Caki2 (cell line): ENCODE data around the gene RAD51AP2. TPM values are rescaled to one million over a fixed set of nuclear protein-coding genes. Genes with fewer than 3 reads are reported as not detected.
A peak's percentile ranks its signal among the peaks of the same experiment; 100 is the strongest.
"Not testable (repeated sequence)": the region's sequence is repeated elsewhere in the genome, so short reads cannot be mapped to it uniquely, and the experiment has no call there.

Experiments
- DNase-seq: peaks from one replicate; pipeline ENCODE4 v3.0.0-alpha.2; 2015; ENCODE audit warnings: low read depth
- in situ Hi-C: cut with HindIII; loops from 2 replicates; pipeline ENCODE4 v1.10.0; 2016; ENCODE audit warnings: low sequenced_read_pairs, low pct_unique_long_range_greater_than_20kb, mixed read lengths
- total RNA-seq: library from RNA; depleted of rRNA; stranded (reverse); fragments of >200 nt; shearing (Covaris generic); gene quantifications from 2 replicates; pipeline ENCODE4 v1.2.3, GENCODE V29; 2014; ENCODE audit warnings: low replicate concordance; rRNA removed

RAD51AP2 gene
- not detected in 2 replicates for total RNA-seq

- in situ Hi-C loops: no loop called here
- peak; percentile 85 for DNase-seq
Measured at GRCh38 chr2:17518212-17519154, at the start of gene RAD51AP2. TSS of gene RAD51AP2 (minus strand) at chr2:17518440. CDS start at chr2:17518415, 25 bp downstream.

- DNase-seq, in situ Hi-C loops: not testable (repeated sequence)
Measured at GRCh38 chr2:17565726-17566125, 47.5 kb upstream of the RAD51AP2 start.

GRCh38 chr2:17558878-17559277, 40.6 kb upstream of the RAD51AP2 start:
- in situ Hi-C loops: no loop called here
- DNase-seq: no peak

GRCh38 chr2:17558053-17558452, 39.8 kb upstream of the RAD51AP2 start:
- DNase-seq: no peak

GRCh38 chr2:17557596-17557995, 39.4 kb upstream of the RAD51AP2 start:
- DNase-seq: no peak

More at GRCh38 chr2:17558053-17558452, 39.8 kb upstream of the RAD51AP2 start:
- in situ Hi-C loops: no loop called here

GRCh38 chr2:17555150-17555549, 36.9 kb upstream of the RAD51AP2 start:
- no peak for DNase-seq
- in situ Hi-C loops: no loop called here

More at GRCh38 chr2:17557596-17557995, 39.4 kb upstream of the RAD51AP2 start:
- in situ Hi-C loops: no loop called here

- DNase-seq: no peak
- in situ Hi-C loops: no loop called here
Measured at GRCh38 chr2:17550907-17551306, 32.7 kb upstream of the RAD51AP2 start.

GRCh38 chr2:17547737-17548136, 29.5 kb upstream of the RAD51AP2 start:
- in situ Hi-C loops: no loop called here
- no peak for DNase-seq

GRCh38 chr2:17547237-17547636, 29.0 kb upstream of the RAD51AP2 start:
- DNase-seq: no peak
- in situ Hi-C loops: no loop called here

- peak; percentile 23 for DNase-seq
- in situ Hi-C loops: no loop called here
Measured at GRCh38 chr2:17545680-17546613, 27.7 kb upstream of the RAD51AP2 start.

- DNase-seq: peak; percentile 58
- in situ Hi-C loops: no loop called here
Measured at GRCh38 chr2:17544256-17544655, 26.0 kb upstream of the RAD51AP2 start.

GRCh38 chr2:17543848-17544247, 25.6 kb upstream of the RAD51AP2 start:
- in situ Hi-C loops: no loop called here
- DNase-seq: peak; percentile 51

- in situ Hi-C loops: no loop called here
- peak; percentile 50 for DNase-seq
Measured at GRCh38 chr2:17543131-17543660, 25.0 kb upstream of the RAD51AP2 start.

- in situ Hi-C loops: no loop called here
- peak; percentile 42 for DNase-seq
Measured at GRCh38 chr2:17542471-17542870, 24.2 kb upstream of the RAD51AP2 start.

GRCh38 chr2:17541531-17541950, 23.3 kb upstream of the RAD51AP2 start:
- in situ Hi-C loops: no loop called here
- DNase-seq: peak; percentile 23

- DNase-seq: peak; percentile 28
- in situ Hi-C loops: no loop called here
Measured at GRCh38 chr2:17540813-17541530, 22.7 kb upstream of the RAD51AP2 start.

GRCh38 chr2:17540093-17540812, 22.0 kb upstream of the RAD51AP2 start, which contains the start of gene VSNL1:
TSS of gene VSNL1 (plus strand) at chr2:17540696. CDS start at chr2:17592075, 51,379 bp downstream.
- peak; percentile 97 for DNase-seq
- in situ Hi-C loops: no loop called here
